H1 (cell line): ENCODE measurements around the gene ZPBP. TPM values are rescaled to one million over a fixed set of nuclear protein-coding genes. Genes with fewer than 3 reads are reported as not detected.

Source experiments
- CTCF ChIA-PET: fragments of 300-600 bp; sonication (Branson Sonifier 250); formaldehyde crosslinking; loops from one replicate; lab custom pipeline; 2021; ENCODE audit not compliant: partially characterized antibody; lab: Charles Lee
- POLR2A ChIA-PET: fragments of 300-600 bp; sonication (Branson Sonifier 250); formaldehyde crosslinking; loops from one replicate; lab custom pipeline; 2021; ENCODE audit warnings: inconsistent platforms; ENCODE audit not compliant: partially characterized antibody; lab: Charles Lee
- DNase-seq, 2 experiments: peaks; one replicate each; pipeline versions ENCODE4 v3.0.0 to v3.0.0-alpha.2; 2010 to 2022; ENCODE audit warnings: low spot score in 2 of 2, low read depth in 1 of 2, mixed read lengths in 1 of 2
- FAIRE-seq: peaks from 2 replicates; lab custom pipeline; 2011; peaks lifted over from hg19 to GRCh38; lab: Jason Lieb, UNC
- H2AFZ ChIP-seq: 2 replicates; pipeline ENCODE4 v1.8.1; 2012; ENCODE audit warnings: low read length, inconsistent platforms
- H2AK5ac ChIP-seq: 2 replicates; pipeline ENCODE4 v1.6.1; 2013; ENCODE audit warnings: low read depth, low read length
- H2BK120ac ChIP-seq: replicated peaks from 2 replicates; pipeline ENCODE3; 2013; ENCODE audit warnings: low read depth, low read length, inconsistent platforms
- H2BK12ac ChIP-seq: 2 replicates; pipeline ENCODE4 v1.6.1; 2013; ENCODE audit warnings: low read depth, low read length
- H2BK15ac ChIP-seq: 2 replicates; pipeline ENCODE4 v1.6.1; 2013; ENCODE audit warnings: low read length
- H2BK20ac ChIP-seq: 2 replicates; pipeline ENCODE4 v1.6.1; 2013; ENCODE audit warnings: low read length
- H2BK5ac ChIP-seq: 2 replicates; pipeline ENCODE4 v1.6.1; 2013; ENCODE audit warnings: low read depth, low read length
- H3K14ac ChIP-seq: 2 replicates; pipeline ENCODE4 v1.6.1; 2013; ENCODE audit warnings: inconsistent platforms; ENCODE audit not compliant: insufficient read length
- H3K18ac ChIP-seq: 2 replicates; pipeline ENCODE4 v1.6.1; 2013; ENCODE audit warnings: low read length; ENCODE audit errors: extremely low read depth
- H3K23ac ChIP-seq: 2 replicates; pipeline ENCODE4 v1.6.1; 2013; ENCODE audit warnings: inconsistent platforms; ENCODE audit not compliant: insufficient read length
- H3K23me2 ChIP-seq: 2 replicates; pipeline ENCODE4 v1.6.1; 2013; ENCODE audit warnings: low read depth, low read length
- H3K27ac ChIP-seq: 2 replicates; pipeline ENCODE4 v1.6.1; 2011; ENCODE audit warnings: low read depth, low read length, inconsistent platforms
- H3K27me3 ChIP-seq, 4 experiments: replicated peaks in 1 of 4; 1 replicate in 1 of 4; 2 replicates in 3 of 4; pipeline versions ENCODE4 v1.6.1 to v1.8.1; 2011 to 2013; ENCODE audit warnings: low read length in 3 of 4, mild to moderate bottlenecking in 3 of 4, inconsistent platforms in 2 of 4, mixed read lengths in 2 of 4, moderate library complexity in 1 of 4; ENCODE audit not compliant: control insufficient read depth in 3 of 4, insufficient read depth in 3 of 4; ENCODE audit errors: extremely low read depth in 1 of 4
- H3K36me3 ChIP-seq, 4 experiments: 2 replicates each; pipeline versions ENCODE4 v1.6.1 to v1.8.1; 2011 to 2013; ENCODE audit warnings: mild to moderate bottlenecking in 4 of 4, low read length in 3 of 4, moderate library complexity in 2 of 4, control low read depth in 1 of 4, inconsistent platforms in 1 of 4; ENCODE audit not compliant: insufficient read depth in 4 of 4, control insufficient read depth in 2 of 4
- H3K4ac ChIP-seq: replicated peaks from 2 replicates; pipeline ENCODE3; 2013; ENCODE audit warnings: low read length, low read depth, mixed read lengths, inconsistent platforms; ENCODE audit not compliant: insufficient read length
- H3K4me1 ChIP-seq, 4 experiments: replicated peaks in 1 of 4; 1 replicate in 1 of 4; 2 replicates in 3 of 4; pipeline versions ENCODE4 v1.6.1 to v1.8.1; 2011 to 2013; ENCODE audit warnings: low read length in 3 of 4, inconsistent platforms in 2 of 4, mixed read lengths in 1 of 4; ENCODE audit not compliant: insufficient read depth in 4 of 4, control insufficient read depth in 3 of 4
- H3K4me2 ChIP-seq, 2 experiments: 2 replicates each; pipeline versions ENCODE4 v1.6.1 to v1.8.1; 2011 to 2013; ENCODE audit warnings: low read depth in 2 of 2, low read length in 2 of 2, control low read depth in 1 of 2, inconsistent platforms in 1 of 2, mild to moderate bottlenecking in 1 of 2; ENCODE audit not compliant: insufficient read depth in 1 of 2
- H3K4me3 ChIP-seq, 4 experiments: fragments of 200-600, 300-600 bp in 1 of 4; sonication (generic), shearing (Covaris generic), sonication (Bioruptor Twin) in 1 of 4; 2 replicates each; pipeline versions ENCODE4 v1.5.1 to v1.8.1; 2011 to 2016; ENCODE audit warnings: low read length in 4 of 4, low read depth in 3 of 4, control low read depth in 2 of 4, inconsistent platforms in 2 of 4, mild to moderate bottlenecking in 2 of 4, mixed read lengths in 1 of 4, moderate library complexity in 1 of 4; ENCODE audit not compliant: insufficient read depth in 2 of 4; ENCODE audit errors: extremely low read depth in 1 of 4
- H3K56ac ChIP-seq: replicated peaks from 2 replicates; pipeline ENCODE3; 2013; ENCODE audit warnings: low read depth, mild to moderate bottlenecking, mixed read lengths, low read length, inconsistent platforms; ENCODE audit not compliant: insufficient read length
- H3K79me1 ChIP-seq: 2 replicates; pipeline ENCODE4 v1.6.1; 2013; ENCODE audit warnings: low read depth, low read length, control low read depth
- H3K79me2 ChIP-seq, 2 experiments: 2 replicates each; pipeline versions ENCODE4 v1.6.1 to v1.8.1; 2012 to 2013; ENCODE audit warnings: low read length in 2 of 2, mild to moderate bottlenecking in 2 of 2, inconsistent platforms in 1 of 2; ENCODE audit not compliant: insufficient read depth in 2 of 2, control insufficient read depth in 1 of 2
- H3K9ac ChIP-seq, 4 experiments: replicated peaks in 1 of 4; 1 replicate in 1 of 4; 2 replicates in 3 of 4; pipeline versions ENCODE4 v1.6.1 to v1.8.1; 2011 to 2013; ENCODE audit warnings: low read depth in 3 of 4, low read length in 3 of 4, control low read depth in 2 of 4, mild to moderate bottlenecking in 2 of 4, moderate library complexity in 2 of 4, inconsistent platforms in 1 of 4; ENCODE audit errors: extremely low read depth in 1 of 4
- H3K9me3 ChIP-seq, 2 experiments: 2 replicates each; pipeline versions ENCODE4 v1.6.1 to v1.8.1; 2012 to 2013; ENCODE audit warnings: mild to moderate bottlenecking in 2 of 2, moderate library complexity in 2 of 2, control low read depth in 1 of 2, inconsistent platforms in 1 of 2, low read depth in 1 of 2, low read length in 1 of 2, mixed read lengths in 1 of 2; ENCODE audit not compliant: insufficient read depth in 2 of 2
- H4K20me1 ChIP-seq, 2 experiments: replicated peaks in 1 of 2; 2 replicates each; pipeline versions ENCODE3 to v1.8.1; 2011 to 2013; ENCODE audit warnings: inconsistent platforms in 2 of 2, low read length in 2 of 2, mild to moderate bottlenecking in 1 of 2; ENCODE audit not compliant: insufficient read depth in 2 of 2, control insufficient read depth in 1 of 2
- H4K5ac ChIP-seq: 2 replicates; pipeline ENCODE4 v1.6.1; 2013; ENCODE audit warnings: low read length, low read depth, mixed read lengths, inconsistent platforms; ENCODE audit not compliant: insufficient read length
- H4K8ac ChIP-seq: 2 replicates; pipeline ENCODE4 v1.8.0; 2013; ENCODE audit warnings: mild to moderate bottlenecking, moderate library complexity, low read length, inconsistent platforms; ENCODE audit not compliant: insufficient read depth; ENCODE audit errors: extremely low read depth
- H4K91ac ChIP-seq: replicated peaks from 2 replicates; pipeline ENCODE3; 2013; ENCODE audit warnings: low read length, mixed read lengths, inconsistent platforms; ENCODE audit not compliant: insufficient read length
- ATF3 ChIP-seq: IDR thresholded peaks from 2 replicates; pipeline ENCODE4 v1.6.1; 2011; ENCODE audit warnings: low read depth, mild to moderate bottlenecking, low read length; ENCODE audit not compliant: insufficient read depth
- EP300 ChIP-seq, 2 experiments: IDR thresholded peaks; 1 replicate in 1 of 2; 2 replicates in 1 of 2; pipeline ENCODE4 v1.6.1; 2011 to 2012; ENCODE audit warnings: low read depth in 2 of 2, low read length in 2 of 2, mild to moderate bottlenecking in 2 of 2, borderline replicate concordance in 1 of 2, inconsistent platforms in 1 of 2, moderate library complexity in 1 of 2
- FOSL1 ChIP-seq: IDR thresholded peaks from 2 replicates; pipeline ENCODE4 v1.6.1; 2011; ENCODE audit warnings: mild to moderate bottlenecking, low read depth, low read length, moderate library complexity; ENCODE audit not compliant: insufficient read depth
- JUN ChIP-seq: IDR thresholded peaks from 2 replicates; pipeline ENCODE4 v1.6.1; 2011; ENCODE audit warnings: low read depth, mild to moderate bottlenecking, improper control_type of control experiment, low read length
- JUND ChIP-seq: IDR thresholded peaks from 2 replicates; pipeline ENCODE4 v1.6.1; 2011; ENCODE audit warnings: mild to moderate bottlenecking, improper control_type of control experiment, low read length
- NANOG ChIP-seq: IDR thresholded peaks from 2 replicates; pipeline ENCODE4 v1.6.1; 2011; ENCODE audit warnings: low read length, low read depth, mild to moderate bottlenecking, inconsistent platforms; ENCODE audit not compliant: insufficient read depth, poor library complexity, severe bottlenecking
- POLR2AphosphoS5 ChIP-seq: IDR thresholded peaks from 2 replicates; pipeline ENCODE4 v1.6.1; 2011; ENCODE audit warnings: low read depth, low read length
- TCF12 ChIP-seq: IDR thresholded peaks from 2 replicates; pipeline ENCODE4 v1.6.1; 2011; ENCODE audit warnings: low read depth, mild to moderate bottlenecking, low read length
- WGBS, 2 experiments: shearing (Covaris generic) in 1 of 2; methylation state at CpG; one replicate each; pipeline versions ENCODE4 v1.1.6 to v1.1.7; 2013 to 2015; ENCODE audit warnings: low lambda C conversion rate in 2 of 2, mixed read lengths in 2 of 2, inconsistent platforms in 1 of 2, low coverage in 1 of 2, missing lambda C conversion rate in 1 of 2; ENCODE audit not compliant: insufficient replicate concordance in 2 of 2, insufficient coverage in 1 of 2, insufficient read length in 1 of 2; ENCODE audit errors: extremely low coverage in 1 of 2, missing lambda C conversion rate in 1 of 2; 5-methylcytosine and 5-hydroxymethylcytosine counted together
- polyA plus RNA-seq, 7 experiments: library from polyadenylated mRNA; depleted of rRNA in 3 of 7; stranded (reverse) in 5 of 7; unstranded in 2 of 7; fragments of >200 nt in 5 of 7; fragments of 200-250 nt in 2 of 7; gene quantifications; 1 replicate in 5 of 7; 2 replicates in 1 of 7; 4 replicates in 1 of 7; pipeline versions ENCODE4 v1.2.1 to v1.2.3, GENCODE V29; 2011 to 2013; ENCODE audit warnings: missing spikeins in 2 of 7, mixed read lengths in 2 of 7
- total RNA-seq: library from RNA; stranded (reverse); fragmentation: NEBNext Ultra II Directional; extraction: Animal tissue kit (Norgen Biotek cat#: 25700); gene quantifications from 2 replicates; pipeline ENCODE4 v1.2.1, GENCODE V29; 2021
- TF ChIP-seq, protein P1 (sequence below): IDR thresholded peaks from 2 replicates; pipeline ENCODE4 v1.6.1; 2011; ENCODE audit warnings: low read length, improper control_type of control experiment

Gene ZPBP
- total and polyA plus RNA-seq, 2 of the 8 experiments (the other 6 are each of a cell fraction or from before 2014, with no cell fraction given), result not detected

DNA sequence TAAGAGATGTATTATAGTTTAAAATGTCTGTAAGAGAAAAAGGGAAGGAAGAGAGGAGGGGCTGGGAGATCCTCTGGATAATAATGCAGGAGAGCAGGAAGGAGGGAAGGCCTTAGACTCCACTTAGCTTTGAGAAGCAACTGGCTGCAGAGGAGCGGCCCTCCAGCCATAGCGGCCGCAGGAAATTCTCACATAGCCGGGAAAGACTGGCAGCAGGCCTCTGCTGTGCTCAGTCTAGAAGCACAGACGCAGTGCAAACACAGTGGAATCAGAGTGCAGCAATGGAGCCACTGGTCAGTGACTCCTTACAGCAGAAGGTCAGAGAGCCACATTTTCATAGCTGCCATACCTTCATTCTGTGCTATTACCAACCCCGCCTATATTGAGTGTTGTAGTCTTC lies 166.3 kb downstream of the ZPBP start:
- Histone ChIP-seq H3K79me1 (no peaks in the 10 kb centered on the region), H3K4ac (no peak overlapping the region), H2AK5ac (no peak overlapping the region), H3K27ac (no peak overlapping the region), H3K9ac (no peak overlapping the region), H3K14ac (no peak overlapping the region), H4K20me1 (no peaks in the 10 kb centered on the region), H3K9me3 (peaks cover 14 to 16% of the 10 kb centered on the region in 2 experiments), H3K4me2 (no peak overlapping the region), H4K8ac (no peak overlapping the region), H3K23me2 (no peaks in the 10 kb centered on the region), H3K56ac (no peak overlapping the region), H3K23ac (no peak overlapping the region), H3K79me2 (no peaks in the 10 kb centered on the region), H4K5ac (no peak overlapping the region), H3K18ac (no peak overlapping the region), H2AFZ (no peak overlapping the region), H3K36me3 (no peaks in the 10 kb centered on the region; a peak in 1 of 8 replicates), H2BK120ac (no peak overlapping the region), H2BK12ac (no peak overlapping the region), H2BK15ac (no peak overlapping the region), H2BK20ac (no peak overlapping the region), H3K4me3 (no peak overlapping the region), H3K27me3 (no peaks in the 10 kb centered on the region), H2BK5ac (no peak overlapping the region), H3K4me1 (no peaks in the 10 kb centered on the region), H4K91ac (no peak overlapping the region)
- DNase-seq (no peak), FAIRE-seq (no peak)
- CTCF ChIA-PET, result no interaction called here
- POLR2A ChIA-PET, result no interaction called here
- 95% methylated on average over 6 of the region's 6 CpGs; no CpG with 5 or more reads in 1 of the 2 experiments for WGBS, 2 experiments
- TF ChIP-seq, protein P1, sequence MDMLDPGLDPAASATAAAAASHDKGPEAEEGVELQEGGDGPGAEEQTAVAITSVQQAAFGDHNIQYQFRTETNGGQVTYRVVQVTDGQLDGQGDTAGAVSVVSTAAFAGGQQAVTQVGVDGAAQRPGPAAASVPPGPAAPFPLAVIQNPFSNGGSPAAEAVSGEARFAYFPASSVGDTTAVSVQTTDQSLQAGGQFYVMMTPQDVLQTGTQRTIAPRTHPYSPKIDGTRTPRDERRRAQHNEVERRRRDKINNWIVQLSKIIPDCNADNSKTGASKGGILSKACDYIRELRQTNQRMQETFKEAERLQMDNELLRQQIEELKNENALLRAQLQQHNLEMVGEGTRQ, result no peak
- TF ChIP-seq NANOG, result no peak
- no peak for TF ChIP-seq JUN
- TF ChIP-seq EP300 (IDR thresholded peaks at IDR 0.05; ENCODE audit: borderline replicate concordance in 1 of 2, low read depth in 2 of 2, low read length in 2 of 2), result no peak
- no peak for TF ChIP-seq ATF3
- no peak for TF ChIP-seq FOSL1
- no peak for TF ChIP-seq POLR2AphosphoS5
- TF ChIP-seq TCF12, result no peak
- no peak for TF ChIP-seq JUND
